Endodermal cell (in vitro differentiated cells): ENCODE data around the gene HEY2. TPM values are rescaled to one million over a fixed set of nuclear protein-coding genes. Genes with fewer than 3 reads are reported as not detected.

ENCODE experiments used
- DNase-seq: peaks from one replicate; pipeline ENCODE4 v3.0.0-alpha.2; 2017
- H3K27ac ChIP-seq: 2 replicates; pipeline ENCODE4 v1.5.1; 2013; ENCODE audit warnings: mild to moderate bottlenecking, low read depth, low read length, moderate library complexity
- H3K27me3 ChIP-seq: 2 replicates; pipeline ENCODE4 v1.6.1; 2013; ENCODE audit warnings: mild to moderate bottlenecking, low read length, moderate library complexity; ENCODE audit not compliant: insufficient read depth, control insufficient read depth, poor library complexity, severe bottlenecking
- H3K36me3 ChIP-seq: 2 replicates; pipeline ENCODE4 v1.7.0; 2013; ENCODE audit warnings: mild to moderate bottlenecking, low read length, moderate library complexity; ENCODE audit not compliant: control insufficient read depth, insufficient read depth
- H3K4me1 ChIP-seq: one replicate; pipeline ENCODE4 v1.7.0; 2013; ENCODE audit warnings: low read length; ENCODE audit not compliant: control insufficient read depth, insufficient read depth
- H3K4me3 ChIP-seq: 2 replicates; pipeline ENCODE4 v1.5.1; 2013; ENCODE audit warnings: mild to moderate bottlenecking, low read length, moderate library complexity
- H3K9ac ChIP-seq: 2 replicates; pipeline ENCODE4 v1.6.1; 2013; ENCODE audit warnings: mild to moderate bottlenecking, low read length, moderate library complexity; ENCODE audit not compliant: poor library complexity, severe bottlenecking; ENCODE audit errors: extremely low read depth
- H3K9me3 ChIP-seq: 2 replicates; pipeline ENCODE4 v1.6.1; 2013; ENCODE audit warnings: mild to moderate bottlenecking, low read length, moderate library complexity; ENCODE audit not compliant: control insufficient read depth
- H3K27ac Mint-ChIP-seq: 2 replicates; pipeline ENCODE4 v1.8.0; 2020; ENCODE audit warnings: mixed read lengths
- H3K27me3 Mint-ChIP-seq: 2 replicates; pipeline ENCODE4 v1.8.0; 2021; ENCODE audit warnings: mild to moderate bottlenecking, mixed read lengths; ENCODE audit not compliant: insufficient read depth
- H3K36me3 Mint-ChIP-seq: 2 replicates; pipeline ENCODE4 v1.8.0; 2020; ENCODE audit warnings: low read depth, mixed read lengths
- H3K4me1 Mint-ChIP-seq: 2 replicates; pipeline ENCODE4 v1.8.0; 2020; ENCODE audit warnings: mixed read lengths
- H3K4me3 Mint-ChIP-seq: 2 replicates; pipeline ENCODE4 v1.8.0; 2020; ENCODE audit warnings: mild to moderate bottlenecking, moderate library complexity, mixed read lengths
- H3K9me3 Mint-ChIP-seq: 2 replicates; pipeline ENCODE4 v1.8.0; 2020; ENCODE audit warnings: mild to moderate bottlenecking, mixed read lengths
- WGBS, 2 experiments: methylation state at CpG; one replicate each; pipeline versions ENCODE4 v1.1.5 to v1.1.7; 2013; ENCODE audit warnings: missing lambda C conversion rate in 2 of 2, mixed read lengths in 1 of 2; ENCODE audit not compliant: insufficient coverage in 1 of 2, insufficient read length in 1 of 2; 5-methylcytosine and 5-hydroxymethylcytosine counted together
- total RNA-seq, 2 donors: library from RNA; stranded (reverse); fragmentation: NEBNext Ultra II Directional in 1 of 2; extraction: Animal tissue kit (Norgen Biotek cat#: 25700) in 1 of 2; gene quantifications; 2 replicates in 1 of 2; 3 replicates in 1 of 2; pipeline ENCODE4 v1.2.1, GENCODE V29; 2021
- TF ChIP-seq, protein P1 (sequence below): fragments of 200-600 bp; sonication (generic); conservative IDR thresholded peaks from 2 replicates; pipeline ENCODE4 v1.5.0; 2021; ENCODE audit warnings: antibody characterized with exemption, mild to moderate bottlenecking

The HEY2 gene
- total RNA-seq, 2 donors from 2014 or later: 2.3 to 4.3 TPM

- no peak overlapping the region for H3K4me3 Mint-ChIP-seq
- Histone ChIP-seq H3K27ac (no peak overlapping the region), H3K9me3 (no peaks in the 10 kb centered on the region), H3K4me3 (no peak overlapping the region), H3K27me3 (no peaks in the 10 kb centered on the region), H3K9ac (no peak overlapping the region), H3K36me3 (no peaks in the 10 kb centered on the region), H3K4me1 (peaks cover 7% of the 10 kb centered on the region)
- peaks cover 8% of the 10 kb centered on the region for H3K27me3 Mint-ChIP-seq
- H3K36me3 Mint-ChIP-seq: no peaks in the 10 kb centered on the region
- WGBS, 2 experiments: 87 to 100% methylated on average over 1 to 3 of the region's 3 CpGs
- no peak overlapping the region for H3K27ac Mint-ChIP-seq
- H3K4me1 Mint-ChIP-seq: peaks cover 13% of the 10 kb centered on the region
- TF ChIP-seq, protein P1, sequence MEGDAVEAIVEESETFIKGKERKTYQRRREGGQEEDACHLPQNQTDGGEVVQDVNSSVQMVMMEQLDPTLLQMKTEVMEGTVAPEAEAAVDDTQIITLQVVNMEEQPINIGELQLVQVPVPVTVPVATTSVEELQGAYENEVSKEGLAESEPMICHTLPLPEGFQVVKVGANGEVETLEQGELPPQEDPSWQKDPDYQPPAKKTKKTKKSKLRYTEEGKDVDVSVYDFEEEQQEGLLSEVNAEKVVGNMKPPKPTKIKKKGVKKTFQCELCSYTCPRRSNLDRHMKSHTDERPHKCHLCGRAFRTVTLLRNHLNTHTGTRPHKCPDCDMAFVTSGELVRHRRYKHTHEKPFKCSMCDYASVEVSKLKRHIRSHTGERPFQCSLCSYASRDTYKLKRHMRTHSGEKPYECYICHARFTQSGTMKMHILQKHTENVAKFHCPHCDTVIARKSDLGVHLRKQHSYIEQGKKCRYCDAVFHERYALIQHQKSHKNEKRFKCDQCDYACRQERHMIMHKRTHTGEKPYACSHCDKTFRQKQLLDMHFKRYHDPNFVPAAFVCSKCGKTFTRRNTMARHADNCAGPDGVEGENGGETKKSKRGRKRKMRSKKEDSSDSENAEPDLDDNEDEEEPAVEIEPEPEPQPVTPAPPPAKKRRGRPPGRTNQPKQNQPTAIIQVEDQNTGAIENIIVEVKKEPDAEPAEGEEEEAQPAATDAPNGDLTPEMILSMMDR: no peak
- no peak for DNase-seq
- no peaks in the 10 kb centered on the region for H3K9me3 Mint-ChIP-seq
Measured at GRCh38 chr6:125793863-125794262, 44.4 kb downstream of the HEY2 start.

DNA sequence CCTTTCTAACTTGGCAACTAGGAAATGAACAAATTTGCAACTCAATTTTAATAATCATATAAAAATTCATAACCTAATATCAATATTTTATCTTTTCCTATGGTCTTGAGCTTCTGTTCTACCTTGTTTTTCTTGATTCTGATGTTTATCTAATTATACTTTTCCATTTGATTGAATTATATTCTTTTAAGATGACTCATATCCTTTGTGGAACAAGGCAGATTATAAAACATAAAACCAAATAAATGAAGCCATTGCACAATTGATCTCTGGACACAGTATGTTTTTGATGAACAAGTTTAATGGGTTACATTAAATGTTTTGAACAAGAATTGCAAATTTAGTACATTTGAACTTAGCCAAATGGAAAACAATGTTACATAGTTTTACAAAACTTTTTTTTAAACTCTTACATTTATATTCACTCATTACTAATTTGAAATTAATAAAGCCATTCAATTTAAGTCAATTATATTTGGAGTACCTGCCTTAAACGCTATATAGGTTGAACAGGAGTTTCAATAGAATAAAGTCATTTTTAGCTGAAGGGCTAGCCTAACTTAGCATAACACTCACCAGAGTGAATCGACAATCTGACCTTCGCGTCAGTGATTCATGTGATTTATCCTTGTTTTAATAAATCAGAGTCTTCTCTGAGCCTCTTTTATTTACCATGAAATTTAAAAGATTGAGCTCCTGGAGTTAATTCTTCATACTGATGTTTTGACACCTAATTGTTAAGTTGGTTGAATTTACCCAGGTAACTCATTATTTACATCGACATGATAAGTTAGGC is 45.1 kb downstream of the HEY2 start:
- Mint-ChIP-seq H3K27me3 (peaks cover 8% of the 10 kb centered on the region), H3K4me1 (peaks cover 9% of the 10 kb centered on the region), H3K4me3 (no peak overlapping the region), H3K9me3 (no peaks in the 10 kb centered on the region), H3K27ac (no peak overlapping the region), H3K36me3 (no peaks in the 10 kb centered on the region)
- Histone ChIP-seq H3K4me1 (peaks cover 7% of the 10 kb centered on the region), H3K9me3 (no peaks in the 10 kb centered on the region), H3K27ac (no peak overlapping the region), H3K4me3 (no peak overlapping the region), H3K9ac (no peak overlapping the region), H3K27me3 (no peaks in the 10 kb centered on the region), H3K36me3 (no peaks in the 10 kb centered on the region)
- DNase-seq: no peak
- 96 to 98% methylated on average over 4 to 5 of the region's 5 CpGs for WGBS, 2 experiments
- TF ChIP-seq, protein P1: no peak

DNA sequence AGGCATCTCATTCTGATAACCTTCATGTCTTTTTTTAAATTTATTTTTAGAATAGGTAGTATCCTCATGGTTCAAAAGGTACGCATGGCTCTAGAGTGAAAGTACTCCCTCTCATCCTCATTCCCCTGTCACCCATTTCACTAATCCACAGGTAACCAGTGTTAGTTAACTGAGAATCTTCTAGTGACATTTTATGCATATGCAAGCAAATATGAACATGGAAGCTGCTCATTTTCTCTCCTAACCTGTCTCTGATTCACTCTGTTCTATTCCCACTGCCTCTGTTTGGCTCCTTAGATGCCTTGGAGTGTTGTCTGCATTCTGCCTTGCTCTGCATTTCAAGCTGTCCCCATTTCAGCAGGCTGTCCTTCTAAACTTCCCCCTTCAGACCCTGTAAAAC is 45.9 kb downstream of the HEY2 start:
- Histone ChIP-seq H3K36me3 (no peaks in the 10 kb centered on the region), H3K4me3 (no peak overlapping the region)
- H3K9me3 Mint-ChIP-seq: no peaks in the 10 kb centered on the region

More for the DNA sequence above, 45.9 kb downstream of the HEY2 start:
- 100% methylated on average over 1 of the region's 1 CpG; no CpG with 5 or more reads in 1 of the 2 experiments for WGBS, 2 experiments
- H3K36me3 Mint-ChIP-seq: no peaks in the 10 kb centered on the region
- no peak overlapping the region for H3K27ac Mint-ChIP-seq
- no peak for DNase-seq
- TF ChIP-seq, protein P1: no peak
- Histone ChIP-seq H3K9ac (no peak overlapping the region), H3K9me3 (no peaks in the 10 kb centered on the region), H3K27ac (no peak overlapping the region), H3K4me1 (peaks cover 2% of the 10 kb centered on the region), H3K27me3 (no peaks in the 10 kb centered on the region)
- H3K27me3 Mint-ChIP-seq: peaks cover 8% of the 10 kb centered on the region
- H3K4me3 Mint-ChIP-seq: no peak overlapping the region
- peaks cover 2% of the 10 kb centered on the region for H3K4me1 Mint-ChIP-seq
